ENCODE results near the gene HADHB. TPM values are rescaled to one million over a fixed set of nuclear protein-coding genes. Genes with fewer than 3 reads are reported as not detected.
"Not testable (repeated sequence)": the region's sequence is repeated elsewhere in the genome, so short reads cannot be mapped to it uniquely, and the experiment has no call there.

HADHB gene
- total RNA-seq, 4 donors from 2014 or later, result 57.6 to 150 (median 85.1) TPM

DNA sequence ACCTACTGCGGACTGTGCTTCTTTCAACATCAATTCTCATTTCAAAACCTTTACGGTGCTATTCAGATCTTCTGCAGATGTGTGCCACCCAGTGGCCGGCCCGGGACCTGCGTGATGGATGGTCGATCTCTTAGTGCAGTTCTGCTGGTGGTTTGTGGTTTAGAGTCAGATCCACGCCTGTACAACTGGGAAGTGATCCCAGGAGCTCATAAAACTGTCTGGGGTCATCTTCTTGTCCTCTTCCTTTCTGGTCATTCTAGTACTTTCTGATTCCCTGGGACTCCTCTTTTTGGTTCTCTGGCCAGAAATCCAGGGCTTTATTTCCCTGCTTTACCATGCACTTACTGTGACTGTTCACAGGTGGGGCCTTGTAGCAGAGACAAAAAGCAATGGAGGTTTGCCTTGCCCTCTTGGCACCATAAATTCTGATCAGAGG lies 85.4 kb downstream of the HADHB start:
- Histone ChIP-seq H3K27ac (no peak overlapping the region), H3K4me3 (no peak overlapping the region), H3K27me3 (no peaks in the 10 kb centered on the region), H3K36me3 (no peaks in the 10 kb centered on the region), H3K9me3 (no peaks in the 10 kb centered on the region), H3K4me1 (peaks cover 0 to 7% (median 0%) of the 10 kb centered on the region in 3 donors)
- intact Hi-C loops (cut with DNase I), result no loop called here
- DNase-seq, result peak; percentile 41
- WGBS, 2 donors, result 0 to 4% methylated on average over 7 of the region's 7 CpGs
- no peak for TF ChIP-seq POLR2A (IDR thresholded peaks at IDR 0.05)
- TF ChIP-seq, protein P1, sequence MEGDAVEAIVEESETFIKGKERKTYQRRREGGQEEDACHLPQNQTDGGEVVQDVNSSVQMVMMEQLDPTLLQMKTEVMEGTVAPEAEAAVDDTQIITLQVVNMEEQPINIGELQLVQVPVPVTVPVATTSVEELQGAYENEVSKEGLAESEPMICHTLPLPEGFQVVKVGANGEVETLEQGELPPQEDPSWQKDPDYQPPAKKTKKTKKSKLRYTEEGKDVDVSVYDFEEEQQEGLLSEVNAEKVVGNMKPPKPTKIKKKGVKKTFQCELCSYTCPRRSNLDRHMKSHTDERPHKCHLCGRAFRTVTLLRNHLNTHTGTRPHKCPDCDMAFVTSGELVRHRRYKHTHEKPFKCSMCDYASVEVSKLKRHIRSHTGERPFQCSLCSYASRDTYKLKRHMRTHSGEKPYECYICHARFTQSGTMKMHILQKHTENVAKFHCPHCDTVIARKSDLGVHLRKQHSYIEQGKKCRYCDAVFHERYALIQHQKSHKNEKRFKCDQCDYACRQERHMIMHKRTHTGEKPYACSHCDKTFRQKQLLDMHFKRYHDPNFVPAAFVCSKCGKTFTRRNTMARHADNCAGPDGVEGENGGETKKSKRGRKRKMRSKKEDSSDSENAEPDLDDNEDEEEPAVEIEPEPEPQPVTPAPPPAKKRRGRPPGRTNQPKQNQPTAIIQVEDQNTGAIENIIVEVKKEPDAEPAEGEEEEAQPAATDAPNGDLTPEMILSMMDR (IDR thresholded peaks at IDR 0.05), result peak; percentile 79 to 93 (median 92)

DNA sequence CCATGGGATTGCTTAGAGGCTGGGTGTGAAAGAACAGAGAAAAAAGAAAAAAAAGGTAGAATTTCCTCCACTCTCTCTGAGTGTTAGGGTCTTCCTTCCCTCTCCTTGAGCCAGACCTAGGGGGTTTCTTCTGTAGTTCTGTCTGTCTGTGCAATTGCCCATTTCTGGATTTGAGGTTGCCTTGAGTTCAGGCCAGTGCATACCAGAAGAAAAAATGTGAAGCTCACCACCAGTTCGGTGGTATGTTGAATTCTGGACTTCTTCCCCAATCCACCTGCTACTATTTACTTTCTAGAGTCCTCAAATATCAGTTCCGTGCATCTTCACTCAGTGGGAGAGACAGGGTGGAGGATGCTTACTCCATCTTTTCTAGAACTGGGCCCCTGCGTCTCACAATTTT lies 85.9 kb downstream of the HADHB start:
- 76 to 82% methylated on average over 3 of the region's 3 CpGs for WGBS, 2 donors
- TF ChIP-seq, protein P1 (IDR thresholded peaks at IDR 0.05), result no peak
- TF ChIP-seq POLR2A (IDR thresholded peaks at IDR 0.05), result no peak
- Histone ChIP-seq H3K27ac (no peak overlapping the region), H3K9me3 (no peaks in the 10 kb centered on the region), H3K27me3 (no peaks in the 10 kb centered on the region), H3K4me1 (peaks cover 0 to 7% (median 0%) of the 10 kb centered on the region in 3 donors), H3K36me3 (no peaks in the 10 kb centered on the region), H3K4me3 (no peak overlapping the region)
- no peak for DNase-seq
- intact Hi-C loops (cut with DNase I), result no loop called here

- H3K9me3 ChIP-seq; H3K27me3 ChIP-seq; H3K27ac ChIP-seq; H3K36me3 ChIP-seq; H3K4me3 ChIP-seq; intact Hi-C loops (cut with DNase I); H3K4me1 ChIP-seq; DNase-seq: not testable (repeated sequence)
- WGBS, 2 donors, result 88 to 95% methylated on average over 8 of the region's 8 CpGs
These were observed 86.6 kb downstream of the HADHB start for GRCh38 chr2:26331321-26331720.

DNA sequence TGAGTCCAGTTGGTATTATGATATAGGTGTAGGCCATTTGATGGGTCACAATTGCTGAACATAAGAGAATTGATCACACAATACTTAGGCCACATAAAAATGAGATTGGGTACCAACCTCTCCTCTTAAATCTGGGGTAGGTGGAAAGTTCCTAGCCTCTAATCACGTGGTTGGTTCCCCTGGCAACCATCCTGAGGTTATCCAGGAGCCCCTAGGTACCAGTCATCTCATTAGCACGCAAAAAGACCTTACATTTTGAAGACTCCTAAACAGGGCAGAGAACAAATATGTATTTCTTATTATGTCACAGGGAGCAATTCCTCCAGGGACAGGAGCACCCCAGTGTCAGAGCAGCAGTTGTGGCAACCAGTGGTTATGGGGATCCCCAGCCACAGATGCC lies 88.6 kb downstream of the HADHB start:
- WGBS, 2 donors, result 20 to 67% methylated on average over 1 of the region's 2 CpGs
- TF ChIP-seq, protein P1 (IDR thresholded peaks at IDR 0.05), result no peak
- TF ChIP-seq POLR2A (IDR thresholded peaks at IDR 0.05), result no peak

GRCh38 chr2:26335231-26335630 lies 90.5 kb downstream of the HADHB start:
- Histone ChIP-seq H3K36me3 (no peaks in the 10 kb centered on the region), H3K9me3 (no peaks in the 10 kb centered on the region), H3K27me3 (no peaks in the 10 kb centered on the region), H3K27ac (no peak overlapping the region), H3K4me3 (no peak overlapping the region), H3K4me1 (peaks cover 0 to 2% (median 0%) of the 10 kb centered on the region in 3 donors)
- DNase-seq, result no peak
- TF ChIP-seq, protein P1 (IDR thresholded peaks at IDR 0.05), result no peak
- TF ChIP-seq POLR2A (IDR thresholded peaks at IDR 0.05), result no peak
- intact Hi-C loops (cut with DNase I), result no loop called here
- WGBS, 2 donors, result 50 to 73% methylated on average over 3 of the region's 3 CpGs

More for the DNA sequence above, 88.6 kb downstream of the HADHB start:
- H3K4me3 ChIP-seq, result no peak overlapping the region
- no peak overlapping the region for H3K27ac ChIP-seq
- intact Hi-C loops (cut with DNase I), result no loop called here
- DNase-seq, result no peak
- no peaks in the 10 kb centered on the region for H3K36me3 ChIP-seq
- H3K4me1 ChIP-seq, result peaks cover 0 to 7% (median 0%) of the 10 kb centered on the region in 3 donors
- no peaks in the 10 kb centered on the region for H3K9me3 ChIP-seq
- no peaks in the 10 kb centered on the region for H3K27me3 ChIP-seq

DNA sequence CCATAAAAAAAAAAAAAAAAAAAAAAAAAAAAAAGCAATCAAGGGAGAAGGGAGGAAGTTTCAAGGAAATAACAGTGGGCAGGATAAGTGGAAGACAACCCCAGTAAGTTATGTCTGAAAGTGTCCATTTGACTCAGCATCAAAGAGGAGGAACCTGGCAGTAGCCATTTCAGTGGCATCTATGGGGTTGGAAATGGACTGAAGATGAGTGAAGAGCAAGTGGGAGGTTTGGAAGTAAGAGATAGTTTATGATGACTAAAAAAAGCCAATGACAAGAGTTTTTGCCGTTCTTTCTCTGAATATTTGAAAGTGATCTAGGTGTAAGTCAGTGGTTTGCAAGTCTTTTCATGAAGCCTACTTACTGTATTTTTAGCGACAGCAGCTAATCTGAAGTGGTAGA lies 92.0 kb downstream of the HADHB start:
- no peak for DNase-seq
- Histone ChIP-seq H3K4me1 (no peaks in the 10 kb centered on the region), H3K4me3 (no peak overlapping the region), H3K36me3 (no peaks in the 10 kb centered on the region), H3K9me3 (no peaks in the 10 kb centered on the region), H3K27me3 (no peaks in the 10 kb centered on the region), H3K27ac (no peak overlapping the region)
- 82 to 97% methylated on average over 2 of the region's 2 CpGs for WGBS, 2 donors
- intact Hi-C loops (cut with DNase I), result no loop called here
- TF ChIP-seq, protein P1 (IDR thresholded peaks at IDR 0.05), result no peak
- no peak for TF ChIP-seq POLR2A (IDR thresholded peaks at IDR 0.05)

Data from esophagus squamous epithelium (tissue), 5 donors.